ENCODE results near the gene RAB4A. TPM values are rescaled to one million over a fixed set of nuclear protein-coding genes. Genes with fewer than 3 reads are reported as not detected.

Gene RAB4A
- total and polyA plus RNA-seq, 10 of the 15 experiments (the other 5 are each of a cell fraction or from before 2014, with no cell fraction given), result 4.0 to 35.8 (median 17.7) TPM

DNA sequence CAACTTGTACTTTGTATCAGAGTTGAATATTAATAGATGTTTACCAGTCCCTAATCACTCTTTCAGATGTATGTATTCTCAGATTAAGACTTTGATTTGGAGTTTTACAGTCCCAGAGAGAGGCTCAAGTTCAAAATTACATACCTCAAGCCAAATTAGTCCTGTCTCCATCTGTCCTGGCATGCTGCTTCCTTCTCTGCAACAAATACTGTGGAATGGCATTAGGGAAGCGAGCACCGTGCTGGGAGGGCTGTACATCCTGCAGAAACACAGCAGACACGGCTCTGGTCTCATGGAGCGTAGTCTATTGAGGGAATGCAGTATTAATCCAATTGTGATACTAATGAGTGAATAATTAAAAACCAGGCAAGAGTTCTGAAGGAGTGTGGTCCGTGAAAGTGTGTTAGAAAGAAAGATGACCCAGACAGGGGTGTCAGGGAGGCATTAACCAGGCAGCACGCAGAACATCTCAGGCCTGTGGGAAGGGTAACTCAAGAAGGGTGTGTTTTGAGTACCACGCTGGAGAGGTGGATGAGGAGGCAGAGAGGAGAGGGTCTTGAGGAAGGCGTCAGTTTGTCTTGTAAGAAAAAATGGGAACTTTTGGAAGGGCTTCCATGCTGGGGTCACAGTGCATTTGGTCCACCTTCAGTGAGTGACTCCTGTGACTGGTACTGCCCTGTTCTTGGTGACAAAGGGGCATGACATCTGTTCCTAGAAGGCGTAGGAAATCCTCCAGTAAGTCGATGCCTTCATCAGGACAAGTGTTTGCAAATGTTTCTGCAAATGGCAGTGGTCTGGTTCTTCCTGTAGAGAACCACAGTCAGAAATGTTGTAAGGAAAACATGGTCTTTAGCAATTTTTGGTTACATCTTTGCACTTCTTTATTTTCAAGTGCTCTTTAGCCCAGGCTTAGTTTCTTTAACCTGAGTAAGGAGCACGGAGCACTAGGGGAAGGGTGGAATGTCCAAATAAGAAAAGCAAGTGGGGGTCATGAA lies 1.6 kb downstream of the RAB4A start:
- DNase-seq (ENCODE audit: low read depth, low spot score), result no peak
- in situ Hi-C loops (cut with MboI), result no loop called here
- intact Hi-C loops (cut with micrococcal nuclease; ENCODE audit: unreplicated experiment), result loop anchor here (5.0 kb wide), 1 partner anchor 170 kb away; no protein-coding TSS in a partner anchor
- H3K27ac ChIP-seq (ENCODE audit: control insufficient read depth, insufficient read depth), result no peak overlapping the region
- no peaks in the 10 kb centered on the region for H3K36me3 ChIP-seq (ENCODE audit: control insufficient read depth in 2 of 2, insufficient read depth in 2 of 2, low read length in 1 of 2)
- FAIRE-seq, result no peak
- POLR2A ChIA-PET, result no interaction called here
- H3K4me3 ChIP-seq, result peak overlapping the region; percentile 95
- BruUV-seq (replicated peaks), result TSS peak; percentile 76
- H3K9ac ChIP-seq (ENCODE audit: control insufficient read depth, insufficient read depth, low read length), result peak overlapping the region; percentile 52
- peaks cover 9% of the 10 kb centered on the region for H3K4me1 ChIP-seq (ENCODE audit: control insufficient read depth, insufficient read depth, low read length)
- no peak for TF ChIP-seq EZH2 (IDR thresholded peaks at IDR 0.05; ENCODE audit: borderline replicate concordance, control insufficient read depth, low read depth, low read length)
- TF ChIP-seq, protein P1, sequence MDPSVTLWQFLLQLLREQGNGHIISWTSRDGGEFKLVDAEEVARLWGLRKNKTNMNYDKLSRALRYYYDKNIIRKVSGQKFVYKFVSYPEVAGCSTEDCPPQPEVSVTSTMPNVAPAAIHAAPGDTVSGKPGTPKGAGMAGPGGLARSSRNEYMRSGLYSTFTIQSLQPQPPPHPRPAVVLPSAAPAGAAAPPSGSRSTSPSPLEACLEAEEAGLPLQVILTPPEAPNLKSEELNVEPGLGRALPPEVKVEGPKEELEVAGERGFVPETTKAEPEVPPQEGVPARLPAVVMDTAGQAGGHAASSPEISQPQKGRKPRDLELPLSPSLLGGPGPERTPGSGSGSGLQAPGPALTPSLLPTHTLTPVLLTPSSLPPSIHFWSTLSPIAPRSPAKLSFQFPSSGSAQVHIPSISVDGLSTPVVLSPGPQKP (IDR thresholded peaks at IDR 0.05; ENCODE audit: low read depth, low read length), result no peak
- no peak for TF ChIP-seq ZNF384 (IDR thresholded peaks at IDR 0.05; ENCODE audit: borderline replicate concordance, low read depth, low read length)
- no peak for TF ChIP-seq POLR2AphosphoS5 (IDR thresholded peaks at IDR 0.05; ENCODE audit: low read length)
- TF ChIP-seq RFX5 (IDR thresholded peaks at IDR 0.05; ENCODE audit: low read depth, low read length), result no peak
- TF ChIP-seq MEF2B (IDR thresholded peaks at IDR 0.05; ENCODE audit: partially characterized antibody, poor library complexity, severe bottlenecking), result no peak
- TF ChIP-seq, protein P2, sequence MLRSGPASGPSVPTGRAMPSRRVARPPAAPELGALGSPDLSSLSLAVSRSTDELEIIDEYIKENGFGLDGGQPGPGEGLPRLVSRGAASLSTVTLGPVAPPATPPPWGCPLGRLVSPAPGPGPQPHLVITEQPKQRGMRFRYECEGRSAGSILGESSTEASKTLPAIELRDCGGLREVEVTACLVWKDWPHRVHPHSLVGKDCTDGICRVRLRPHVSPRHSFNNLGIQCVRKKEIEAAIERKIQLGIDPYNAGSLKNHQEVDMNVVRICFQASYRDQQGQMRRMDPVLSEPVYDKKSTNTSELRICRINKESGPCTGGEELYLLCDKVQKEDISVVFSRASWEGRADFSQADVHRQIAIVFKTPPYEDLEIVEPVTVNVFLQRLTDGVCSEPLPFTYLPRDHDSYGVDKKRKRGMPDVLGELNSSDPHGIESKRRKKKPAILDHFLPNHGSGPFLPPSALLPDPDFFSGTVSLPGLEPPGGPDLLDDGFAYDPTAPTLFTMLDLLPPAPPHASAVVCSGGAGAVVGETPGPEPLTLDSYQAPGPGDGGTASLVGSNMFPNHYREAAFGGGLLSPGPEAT (IDR thresholded peaks at IDR 0.05; ENCODE audit: low read depth), result no peak
- TF ChIP-seq CBFB (IDR thresholded peaks at IDR 0.05; ENCODE audit: low read depth), result no peak
- no peak for TF ChIP-seq KLF5 (IDR thresholded peaks at IDR 0.05; ENCODE audit: partially characterized antibody)
- H3K79me2 ChIP-seq (ENCODE audit: control insufficient read depth, insufficient read depth, low read length), result peaks cover 21% of the 10 kb centered on the region
- SMC1A ChIA-PET (ENCODE audit: uncharacterized antibody, unreplicated experiment), result no interaction called here
- no peaks in the 10 kb centered on the region; the same call in 1 of the 3 replicates for H3K9me3 ChIP-seq (replicated peaks; ENCODE audit: control insufficient read depth, insufficient read depth, low read length)
- no peak for ATAC-seq
- RAD21 ChIA-PET (ENCODE audit: unreplicated experiment), result no interaction called here
- WGBS (ENCODE audit: insufficient coverage, insufficient replicate concordance, low lambda C conversion rate, missing lambda C conversion rate), result 93% methylated on average over 11 of the region's 11 CpGs
- no peak overlapping the region for H2AFZ ChIP-seq (ENCODE audit: control insufficient read depth, low read depth, low read length)
- H4K20me1 ChIP-seq (ENCODE audit: control insufficient read depth, insufficient read depth), result no peaks in the 10 kb centered on the region
- H3K4me2 ChIP-seq (ENCODE audit: control insufficient read depth, insufficient read depth), result peak overlapping the region; percentile 89
- CTCF ChIA-PET, result interaction anchor here (0.9 kb wide), 1 partner anchor 14 kb away, joined by 3 read pairs; no protein-coding TSS in a partner anchor
- no peaks in the 10 kb centered on the region for H3K27me3 ChIP-seq (replicated peaks in 1 of 2; ENCODE audit: control insufficient read depth in 2 of 2, insufficient read depth in 2 of 2, low read length in 1 of 2)
